ENCODE results near the gene THRA.

The THRA gene

GRCh38 chr17:40112718-40113109 lies 49.9 kb downstream of the THRA start:
- H3K27ac ChIP-seq: peak overlapping the region; percentile 99

GRCh38 chr17:40113110-40113906 lies 50.5 kb downstream of the THRA start:
- peak overlapping the region; percentile 99 for H3K27ac ChIP-seq
- TF ChIP-seq CTCF (conservative IDR thresholded peaks at IDR 0.05): peak; percentile 91

More at GRCh38 chr17:40112718-40113109, 49.9 kb downstream of the THRA start:
- TF ChIP-seq CTCF (conservative IDR thresholded peaks at IDR 0.05): no peak

- no peak for TF ChIP-seq CTCF (conservative IDR thresholded peaks at IDR 0.05)
- H3K27ac ChIP-seq: peak overlapping the region; percentile 99
These were observed 51.1 kb downstream of the THRA start for GRCh38 chr17:40113907-40114245.

GRCh38 chr17:40115101-40115436 lies 52.3 kb downstream of the THRA start:
- H3K27ac ChIP-seq: peak overlapping the region; percentile 99
- TF ChIP-seq CTCF (conservative IDR thresholded peaks at IDR 0.05): no peak

GRCh38 chr17:40121181-40122135 lies 58.7 kb downstream of the THRA start, which contains the start of gene MSL1:
Gene MSL1 (plus strand): TSS chr17:40121971. CDS start chr17:40122613, 642 bp downstream.
- H3K27ac ChIP-seq: peak within 1 kb of the TSS; percentile 99
- no peak for TF ChIP-seq CTCF (conservative IDR thresholded peaks at IDR 0.05)

- peak overlapping the region; percentile 99 for H3K27ac ChIP-seq
These were observed 59.6 kb downstream of the THRA start for GRCh38 chr17:40122136-40122998.

More at GRCh38 chr17:40122136-40122998, 59.6 kb downstream of the THRA start:
- TF ChIP-seq CTCF (conservative IDR thresholded peaks at IDR 0.05): peak; percentile 13; the same call in 1 of the 2 replicates

Measured in VCaP (cell line).